ENCODE data around the gene DPYSL4. TPM values are rescaled to one million over a fixed set of nuclear protein-coding genes. Genes with fewer than 3 reads are reported as not detected.

DPYSL4 gene
- total and polyA plus RNA-seq, 2 of the 4 experiments (the other 2 are of a cell fraction) = 8.1 to 30.5 TPM

DNA sequence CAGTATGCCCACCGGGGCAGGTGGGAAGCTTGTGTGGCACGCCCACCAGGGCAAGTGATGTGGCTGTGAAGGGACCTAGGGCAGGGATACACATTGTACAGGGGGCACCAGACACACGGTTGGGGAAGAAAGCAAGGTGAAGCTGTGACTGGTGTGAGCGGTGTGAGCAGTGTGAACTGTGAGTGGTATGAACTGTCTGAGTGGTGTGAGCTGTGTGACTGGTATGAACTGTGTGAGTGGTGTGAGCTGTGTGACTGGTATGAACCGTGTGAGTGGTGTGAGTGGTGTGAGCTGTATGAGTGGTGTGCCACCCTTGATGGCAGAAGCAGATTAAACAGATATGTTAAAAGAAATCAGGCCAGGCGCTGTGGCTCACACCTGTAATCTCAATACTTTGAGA, 48.1 kb downstream of the DPYSL4 start:
- CTCF ChIA-PET = no interaction called here
- Histone ChIP-seq H3K4ac (ENCODE audit: low read depth, low read length) (no peak overlapping the region), H3K36me3 (ENCODE audit: control insufficient read depth, insufficient read depth, low read length) (no peaks in the 10 kb centered on the region), H2AK5ac (ENCODE audit: low read depth, low read length) (no peak overlapping the region), H3K4me2 (ENCODE audit: low read depth, low read length) (no peak overlapping the region), H2BK120ac (ENCODE audit: low read depth, low read length) (no peak overlapping the region), H3K18ac (ENCODE audit: low read depth, low read length) (no peak overlapping the region), H3K79me1 (ENCODE audit: low read depth in 1 of 2, low read length in 2 of 2) (no peaks in the 10 kb centered on the region), H3K4me3 (ENCODE audit: insufficient read depth, low read depth, low read length) (no peak overlapping the region), H2AFZ (replicated peaks; ENCODE audit: low read length, poor library complexity) (no peak overlapping the region), H4K20me1 (ENCODE audit: insufficient read depth, low read length) (no peaks in the 10 kb centered on the region), H3K56ac (ENCODE audit: extremely low read depth, insufficient read depth, low read length) (no peak overlapping the region), H3K23ac (ENCODE audit: low read depth, low read length) (no peak overlapping the region), H4K91ac (ENCODE audit: insufficient read depth, low read depth, low read length) (no peak overlapping the region), H3K9me1 (ENCODE audit: insufficient read depth, low read length) (no peaks in the 10 kb centered on the region; the same call in 1 of the 2 replicates), H3K9ac (ENCODE audit: low read depth, low read length) (no peak overlapping the region), H3K27ac (ENCODE audit: insufficient read depth, low read length) (no peak overlapping the region), H3K14ac (replicated peaks; ENCODE audit: low read depth, low read length) (no peak overlapping the region), H3K4me1 (ENCODE audit: control insufficient read depth, insufficient read depth, low read length) (no peaks in the 10 kb centered on the region), H4K8ac (ENCODE audit: low read depth in 2 of 2, low read length in 2 of 2) (no peak overlapping the region), H2BK15ac (ENCODE audit: low read depth, low read length) (no peak overlapping the region), H2BK5ac (ENCODE audit: low read depth, low read length, poor library complexity, severe bottlenecking) (no peak overlapping the region), H4K5ac (ENCODE audit: low read depth, low read length) (no peak overlapping the region), H2BK20ac (ENCODE audit: low read depth, low read length) (no peak overlapping the region), H2AK9ac (replicated peaks; ENCODE audit: low read depth, low read length, poor library complexity) (no peak overlapping the region), H3K27me3 (ENCODE audit: control insufficient read depth, insufficient read depth, low read length) (peaks cover 7% of the 10 kb centered on the region; the same call in 1 of the 2 replicates), H3K9me3 (ENCODE audit: control insufficient read depth, insufficient read depth, low read length) (no peaks in the 10 kb centered on the region)
- 82% methylated on average over 4 of the region's 6 CpGs; no CpG with 5 or more reads in 1 of the 2 experiments for WGBS, 2 experiments (ENCODE audit: extremely low coverage in 2 of 2, insufficient read length in 1 of 2)
- ATAC-seq (ENCODE audit: low read depth) = no peak
- TF ChIP-seq RCOR1 (IDR thresholded peaks at IDR 0.05; ENCODE audit: insufficient replicate concordance, low read length) (no peak), MXI1 (IDR thresholded peaks at IDR 0.05; ENCODE audit: borderline replicate concordance, low read depth, low read length) (no peak), CHD1 (IDR thresholded peaks at IDR 0.05; ENCODE audit: low read depth, low read length) (no peak), RAD21 (IDR thresholded peaks at IDR 0.05; ENCODE audit: low read length) (no peak), NFE2L2 (IDR thresholded peaks at IDR 0.05; ENCODE audit: low read depth, low read length) (no peak)
- POLR2A ChIA-PET (ENCODE audit: unreplicated experiment) = no interaction called here
- DNase-seq = no peak
- in situ Hi-C loops (cut with MboI; ENCODE audit: low sequenced_read_pairs) (no loop called here), dilution Hi-C loops (cut with HindIII; ENCODE audit: low sequenced_read_pairs, unreplicated experiment) (loop anchor here (25.0 kb wide), 1 partner anchor 102 kb away; the partner anchor contains the start of gene LRRC27), intact Hi-C loops (cut with micrococcal nuclease) (no loop called here)
- no TSS peak for BruUV-seq (replicated peaks)

All from IMR-90 (cell line).